ENCODE data around the gene DACH1. TPM values are rescaled to one million over a fixed set of nuclear protein-coding genes. Genes with fewer than 3 reads are reported as not detected.

DACH1 gene
- total and polyA plus RNA-seq, 2 donors = 2.5 to 2.7 TPM

GRCh38 chr13:71485913-71486312, 381.1 kb downstream of the DACH1 start:
- Histone ChIP-seq H3K4me3 (ENCODE audit: low read length in 2 of 2) (no peak overlapping the region), H3K4me1 (ENCODE audit: control insufficient read depth in 2 of 2, insufficient read depth in 2 of 2, low read length in 2 of 2) (no peaks in the 10 kb centered on the region), H3K36me3 (ENCODE audit: control insufficient read depth in 2 of 2, insufficient read depth in 2 of 2, low read length in 1 of 2) (no peaks in the 10 kb centered on the region), H3K27ac (ENCODE audit: low read depth in 1 of 2, low read length in 1 of 2) (no peak overlapping the region), H3K9me3 (ENCODE audit: control insufficient read depth in 2 of 2, insufficient read depth in 1 of 2, low read length in 1 of 2) (no peaks in the 10 kb centered on the region), H3K27me3 (ENCODE audit: control insufficient read depth in 2 of 2, insufficient read depth in 1 of 2, low read length in 1 of 2) (no peaks in the 10 kb centered on the region)
- WGBS = 90% methylated on average over 1 of the region's 1 CpG
- DNase-seq (ENCODE audit: low read depth in 6 of 9, low spot score in 9 of 9) = no peak

GRCh38 chr13:71483733-71484132, 383.3 kb downstream of the DACH1 start:
- Histone ChIP-seq H3K27ac (ENCODE audit: low read depth in 1 of 2, low read length in 1 of 2) (no peak overlapping the region), H3K4me3 (ENCODE audit: low read length in 2 of 2) (no peak overlapping the region), H3K27me3 (ENCODE audit: control insufficient read depth in 2 of 2, insufficient read depth in 1 of 2, low read length in 1 of 2) (no peaks in the 10 kb centered on the region), H3K4me1 (ENCODE audit: control insufficient read depth in 2 of 2, insufficient read depth in 2 of 2, low read length in 2 of 2) (no peaks in the 10 kb centered on the region), H3K9me3 (ENCODE audit: control insufficient read depth in 2 of 2, insufficient read depth in 1 of 2, low read length in 1 of 2) (no peaks in the 10 kb centered on the region), H3K36me3 (ENCODE audit: control insufficient read depth in 2 of 2, insufficient read depth in 2 of 2, low read length in 1 of 2) (no peaks in the 10 kb centered on the region)
- DNase-seq (ENCODE audit: low read depth in 6 of 9, low spot score in 9 of 9) = no peak

- no peaks in the 10 kb centered on the region for H3K4me1 ChIP-seq (ENCODE audit: control insufficient read depth in 2 of 2, insufficient read depth in 2 of 2, low read length in 2 of 2)
- no peaks in the 10 kb centered on the region for H3K27me3 ChIP-seq (ENCODE audit: control insufficient read depth in 2 of 2, insufficient read depth in 1 of 2, low read length in 1 of 2)
- H3K9me3 ChIP-seq (ENCODE audit: control insufficient read depth in 2 of 2, insufficient read depth in 1 of 2, low read length in 1 of 2) = no peaks in the 10 kb centered on the region
- 96% methylated on average over 3 of the region's 3 CpGs for WGBS
- H3K4me3 ChIP-seq (ENCODE audit: low read length in 2 of 2) = no peak overlapping the region
- H3K36me3 ChIP-seq (ENCODE audit: control insufficient read depth in 2 of 2, insufficient read depth in 2 of 2, low read length in 1 of 2) = no peaks in the 10 kb centered on the region
- H3K27ac ChIP-seq (ENCODE audit: low read depth in 1 of 2, low read length in 1 of 2) = no peak overlapping the region
- DNase-seq (ENCODE audit: low read depth in 6 of 9, low spot score in 9 of 9) = no peak
Measured at GRCh38 chr13:71481501-71481900, 385.5 kb downstream of the DACH1 start.

DNA sequence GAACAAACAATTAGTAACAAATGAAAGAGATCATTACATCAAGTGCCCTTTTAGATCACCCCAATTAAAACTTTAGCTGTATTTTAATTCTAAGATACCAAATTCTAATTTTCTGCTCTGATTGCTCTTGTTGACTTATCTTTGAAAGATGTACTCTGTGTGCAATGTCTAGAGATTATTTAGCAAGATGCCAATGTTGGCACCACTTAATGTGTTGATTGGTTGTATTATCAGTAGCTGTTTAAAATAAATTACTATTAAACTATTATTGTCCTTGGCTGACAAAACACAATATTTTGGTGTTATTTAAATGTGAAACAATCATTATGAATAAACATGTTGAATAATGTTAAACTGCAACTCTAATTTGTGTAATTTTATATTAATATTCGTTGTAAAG, 386.0 kb downstream of the DACH1 start:
- no peak overlapping the region for H3K4me3 ChIP-seq (ENCODE audit: low read length in 2 of 2)
- H3K4me1 ChIP-seq (ENCODE audit: control insufficient read depth in 2 of 2, insufficient read depth in 2 of 2, low read length in 2 of 2) = no peaks in the 10 kb centered on the region
- H3K27ac ChIP-seq (ENCODE audit: low read depth in 1 of 2, low read length in 1 of 2) = no peak overlapping the region
- H3K36me3 ChIP-seq (ENCODE audit: control insufficient read depth in 2 of 2, insufficient read depth in 2 of 2, low read length in 1 of 2) = no peaks in the 10 kb centered on the region
- WGBS = 95% methylated on average over 1 of the region's 1 CpG
- DNase-seq (ENCODE audit: low read depth in 6 of 9, low spot score in 9 of 9) = no peak
- H3K27me3 ChIP-seq (ENCODE audit: control insufficient read depth in 2 of 2, insufficient read depth in 1 of 2, low read length in 1 of 2) = no peaks in the 10 kb centered on the region
- no peaks in the 10 kb centered on the region for H3K9me3 ChIP-seq (ENCODE audit: control insufficient read depth in 2 of 2, insufficient read depth in 1 of 2, low read length in 1 of 2)

DNA sequence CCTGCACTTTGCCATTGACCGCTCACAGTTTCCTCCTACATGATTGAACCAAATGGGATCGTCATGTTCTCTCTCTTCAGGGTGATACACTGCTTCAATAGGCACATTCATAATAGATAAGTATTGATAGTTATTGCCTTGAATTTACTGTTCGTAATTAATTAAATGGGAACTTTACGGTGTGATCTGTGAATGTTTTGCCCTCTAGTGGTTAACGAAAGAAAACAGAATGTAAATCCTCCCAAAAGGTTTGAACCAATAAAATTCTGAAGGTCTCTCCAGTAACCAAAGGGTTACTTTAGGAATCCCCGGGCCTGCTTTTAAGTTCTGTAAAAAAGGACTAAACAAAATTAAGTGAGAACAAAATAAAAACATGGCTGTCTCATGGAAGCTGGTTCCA, 389.3 kb downstream of the DACH1 start:
- 96% methylated on average over 6 of the region's 6 CpGs for WGBS
- DNase-seq (ENCODE audit: low read depth in 6 of 9, low spot score in 9 of 9) = no peak

GRCh38 chr13:71474936-71475335, 392.1 kb downstream of the DACH1 start:
- Histone ChIP-seq H3K27me3 (ENCODE audit: control insufficient read depth in 2 of 2, insufficient read depth in 1 of 2, low read length in 1 of 2) (no peaks in the 10 kb centered on the region), H3K27ac (ENCODE audit: low read depth in 1 of 2, low read length in 1 of 2) (no peak overlapping the region), H3K4me3 (ENCODE audit: low read length in 2 of 2) (no peak overlapping the region), H3K9me3 (ENCODE audit: control insufficient read depth in 2 of 2, insufficient read depth in 1 of 2, low read length in 1 of 2) (no peaks in the 10 kb centered on the region), H3K36me3 (ENCODE audit: control insufficient read depth in 2 of 2, insufficient read depth in 2 of 2, low read length in 1 of 2) (no peaks in the 10 kb centered on the region), H3K4me1 (ENCODE audit: control insufficient read depth in 2 of 2, insufficient read depth in 2 of 2, low read length in 2 of 2) (no peaks in the 10 kb centered on the region)
- 97% methylated on average over 3 of the region's 3 CpGs for WGBS
- DNase-seq (ENCODE audit: low read depth in 6 of 9, low spot score in 9 of 9) = no peak

More for the DNA sequence above, 389.3 kb downstream of the DACH1 start:
- H3K9me3 ChIP-seq (ENCODE audit: control insufficient read depth in 2 of 2, insufficient read depth in 1 of 2, low read length in 1 of 2) = no peaks in the 10 kb centered on the region
- no peaks in the 10 kb centered on the region for H3K4me1 ChIP-seq (ENCODE audit: control insufficient read depth in 2 of 2, insufficient read depth in 2 of 2, low read length in 2 of 2)
- no peak overlapping the region for H3K27ac ChIP-seq (ENCODE audit: low read depth in 1 of 2, low read length in 1 of 2)
- no peaks in the 10 kb centered on the region for H3K36me3 ChIP-seq (ENCODE audit: control insufficient read depth in 2 of 2, insufficient read depth in 2 of 2, low read length in 1 of 2)
- no peaks in the 10 kb centered on the region for H3K27me3 ChIP-seq (ENCODE audit: control insufficient read depth in 2 of 2, insufficient read depth in 1 of 2, low read length in 1 of 2)
- H3K4me3 ChIP-seq (ENCODE audit: low read length in 2 of 2) = no peak overlapping the region

- Histone ChIP-seq H3K9me3 (ENCODE audit: control insufficient read depth in 2 of 2, insufficient read depth in 1 of 2, low read length in 1 of 2) (no peaks in the 10 kb centered on the region), H3K36me3 (ENCODE audit: control insufficient read depth in 2 of 2, insufficient read depth in 2 of 2, low read length in 1 of 2) (no peaks in the 10 kb centered on the region), H3K4me1 (ENCODE audit: control insufficient read depth in 2 of 2, insufficient read depth in 2 of 2, low read length in 2 of 2) (no peaks in the 10 kb centered on the region), H3K27me3 (ENCODE audit: control insufficient read depth in 2 of 2, insufficient read depth in 1 of 2, low read length in 1 of 2) (no peaks in the 10 kb centered on the region), H3K27ac (ENCODE audit: low read depth in 1 of 2, low read length in 1 of 2) (no peak overlapping the region), H3K4me3 (ENCODE audit: low read length in 2 of 2) (no peak overlapping the region)
- WGBS = 95% methylated on average over 1 of the region's 1 CpG
- no peak for DNase-seq (ENCODE audit: low read depth in 6 of 9, low spot score in 9 of 9)
Measured at GRCh38 chr13:71469626-71470025, 397.4 kb downstream of the DACH1 start.

DNA sequence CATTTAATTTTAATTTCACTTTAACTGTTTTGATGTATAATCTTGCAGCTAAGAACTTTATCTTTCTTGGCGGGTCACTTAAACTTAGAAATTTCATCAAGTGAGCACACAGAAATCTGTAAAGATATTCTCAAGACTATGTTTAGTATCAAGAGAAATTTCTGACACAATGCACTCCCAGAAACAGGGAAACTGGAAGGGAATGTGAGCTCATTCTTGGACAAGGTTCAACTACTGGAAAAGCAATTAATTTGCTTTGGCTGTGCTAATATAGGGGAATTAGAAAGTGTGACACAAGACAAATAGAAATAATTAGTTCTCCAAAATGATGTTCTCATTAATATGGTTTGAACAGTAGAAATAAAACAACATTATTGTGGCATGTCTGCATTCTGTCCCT, 402.3 kb downstream of the DACH1 start:
- H3K36me3 ChIP-seq (ENCODE audit: control insufficient read depth in 2 of 2, insufficient read depth in 2 of 2, low read length in 1 of 2) = no peaks in the 10 kb centered on the region
- no peaks in the 10 kb centered on the region for H3K27me3 ChIP-seq (ENCODE audit: control insufficient read depth in 2 of 2, insufficient read depth in 1 of 2, low read length in 1 of 2)
- no peaks in the 10 kb centered on the region for H3K4me1 ChIP-seq (ENCODE audit: control insufficient read depth in 2 of 2, insufficient read depth in 2 of 2, low read length in 2 of 2)
- H3K27ac ChIP-seq (ENCODE audit: low read depth in 1 of 2, low read length in 1 of 2) = no peak overlapping the region
- H3K9me3 ChIP-seq (ENCODE audit: control insufficient read depth in 2 of 2, insufficient read depth in 1 of 2, low read length in 1 of 2) = no peaks in the 10 kb centered on the region
- DNase-seq (ENCODE audit: low read depth in 6 of 9, low spot score in 9 of 9) = no peak
- H3K4me3 ChIP-seq (ENCODE audit: low read length in 2 of 2) = no peak overlapping the region
- WGBS = 97% methylated on average over 1 of the region's 1 CpG

GRCh38 chr13:71461892-71462291, 405.1 kb downstream of the DACH1 start:
- WGBS = 98% methylated on average over 1 of the region's 1 CpG
- H3K4me3 ChIP-seq (ENCODE audit: low read length in 2 of 2) = no peak overlapping the region
- no peak for DNase-seq (ENCODE audit: low read depth in 6 of 9, low spot score in 9 of 9)
- no peaks in the 10 kb centered on the region for H3K9me3 ChIP-seq (ENCODE audit: control insufficient read depth in 2 of 2, insufficient read depth in 1 of 2, low read length in 1 of 2)
- H3K27me3 ChIP-seq (ENCODE audit: control insufficient read depth in 2 of 2, insufficient read depth in 1 of 2, low read length in 1 of 2) = no peaks in the 10 kb centered on the region
- H3K4me1 ChIP-seq (ENCODE audit: control insufficient read depth in 2 of 2, insufficient read depth in 2 of 2, low read length in 2 of 2) = no peaks in the 10 kb centered on the region
- no peak overlapping the region for H3K27ac ChIP-seq (ENCODE audit: low read depth in 1 of 2, low read length in 1 of 2)
- H3K36me3 ChIP-seq (ENCODE audit: control insufficient read depth in 2 of 2, insufficient read depth in 2 of 2, low read length in 1 of 2) = no peaks in the 10 kb centered on the region

DNA sequence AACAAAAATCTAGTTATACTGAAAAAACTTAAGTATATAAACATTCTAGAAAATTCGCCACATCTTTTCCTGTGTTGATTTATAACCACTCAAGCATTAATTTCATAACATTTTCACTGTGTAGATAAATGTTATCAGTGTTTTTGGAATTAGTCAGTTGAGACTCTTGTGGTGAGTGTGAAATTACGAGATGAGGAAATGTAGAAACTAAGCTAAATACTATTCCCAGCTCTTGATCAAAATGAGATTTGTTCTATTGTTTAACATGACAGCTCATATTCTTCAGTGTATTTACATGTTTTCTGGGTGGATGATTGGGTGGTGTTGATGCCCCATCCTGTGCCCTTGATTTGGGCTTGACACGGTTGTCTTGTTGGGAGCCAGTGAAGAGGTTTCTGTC, 406.8 kb downstream of the DACH1 start:
- no peaks in the 10 kb centered on the region for H3K36me3 ChIP-seq (ENCODE audit: control insufficient read depth in 2 of 2, insufficient read depth in 2 of 2, low read length in 1 of 2)
- 62% methylated on average over 3 of the region's 3 CpGs for WGBS
- no peak overlapping the region for H3K4me3 ChIP-seq (ENCODE audit: low read length in 2 of 2)
- no peaks in the 10 kb centered on the region for H3K27me3 ChIP-seq (ENCODE audit: control insufficient read depth in 2 of 2, insufficient read depth in 1 of 2, low read length in 1 of 2)
- no peaks in the 10 kb centered on the region for H3K9me3 ChIP-seq (ENCODE audit: control insufficient read depth in 2 of 2, insufficient read depth in 1 of 2, low read length in 1 of 2)
- DNase-seq (ENCODE audit: low read depth in 6 of 9, low spot score in 9 of 9) = no peak
- no peaks in the 10 kb centered on the region for H3K4me1 ChIP-seq (ENCODE audit: control insufficient read depth in 2 of 2, insufficient read depth in 2 of 2, low read length in 2 of 2)
- no peak overlapping the region for H3K27ac ChIP-seq (ENCODE audit: low read depth in 1 of 2, low read length in 1 of 2)

Data from thymus (tissue), 11 donors.